GM20000 (cell line): ENCODE data around the gene PNMA8C.

Source experiments
- DNase-seq: peaks from one replicate; pipeline ENCODE4 v3.0.0; 2012; ENCODE audit warnings: low spot score
- TF ChIP-seq, protein P1 (sequence below): IDR thresholded peaks from 2 replicates; pipeline ENCODE4 v1.5.1; 2012; ENCODE audit warnings: mild to moderate bottlenecking, control low read depth; ENCODE audit errors: extremely low read depth, missing control alignments

The PNMA8C gene

DNA sequence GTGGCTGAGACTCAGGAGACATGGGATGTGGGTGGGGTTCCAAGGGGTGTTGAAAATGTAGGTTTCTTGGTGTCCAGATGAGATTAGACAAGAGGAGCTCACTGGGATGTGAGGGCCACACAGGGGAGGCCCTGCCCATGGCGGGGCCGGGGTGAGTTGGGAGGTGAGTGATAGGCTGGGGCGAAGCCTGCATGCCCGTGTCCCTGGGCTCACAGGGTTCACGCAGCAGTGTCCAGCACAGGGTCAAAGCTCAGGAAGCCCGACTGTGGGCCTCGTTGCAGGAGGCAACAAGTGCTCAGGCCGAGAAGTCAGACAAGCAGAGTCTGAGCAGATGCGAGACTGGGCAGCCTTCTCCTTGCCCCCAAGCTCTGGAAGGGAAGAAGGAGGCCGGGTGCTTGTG is 42.6 kb downstream of the PNMA8C start:
- no peak for DNase-seq
- TF ChIP-seq, protein P1, sequence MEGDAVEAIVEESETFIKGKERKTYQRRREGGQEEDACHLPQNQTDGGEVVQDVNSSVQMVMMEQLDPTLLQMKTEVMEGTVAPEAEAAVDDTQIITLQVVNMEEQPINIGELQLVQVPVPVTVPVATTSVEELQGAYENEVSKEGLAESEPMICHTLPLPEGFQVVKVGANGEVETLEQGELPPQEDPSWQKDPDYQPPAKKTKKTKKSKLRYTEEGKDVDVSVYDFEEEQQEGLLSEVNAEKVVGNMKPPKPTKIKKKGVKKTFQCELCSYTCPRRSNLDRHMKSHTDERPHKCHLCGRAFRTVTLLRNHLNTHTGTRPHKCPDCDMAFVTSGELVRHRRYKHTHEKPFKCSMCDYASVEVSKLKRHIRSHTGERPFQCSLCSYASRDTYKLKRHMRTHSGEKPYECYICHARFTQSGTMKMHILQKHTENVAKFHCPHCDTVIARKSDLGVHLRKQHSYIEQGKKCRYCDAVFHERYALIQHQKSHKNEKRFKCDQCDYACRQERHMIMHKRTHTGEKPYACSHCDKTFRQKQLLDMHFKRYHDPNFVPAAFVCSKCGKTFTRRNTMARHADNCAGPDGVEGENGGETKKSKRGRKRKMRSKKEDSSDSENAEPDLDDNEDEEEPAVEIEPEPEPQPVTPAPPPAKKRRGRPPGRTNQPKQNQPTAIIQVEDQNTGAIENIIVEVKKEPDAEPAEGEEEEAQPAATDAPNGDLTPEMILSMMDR, result no peak

DNA sequence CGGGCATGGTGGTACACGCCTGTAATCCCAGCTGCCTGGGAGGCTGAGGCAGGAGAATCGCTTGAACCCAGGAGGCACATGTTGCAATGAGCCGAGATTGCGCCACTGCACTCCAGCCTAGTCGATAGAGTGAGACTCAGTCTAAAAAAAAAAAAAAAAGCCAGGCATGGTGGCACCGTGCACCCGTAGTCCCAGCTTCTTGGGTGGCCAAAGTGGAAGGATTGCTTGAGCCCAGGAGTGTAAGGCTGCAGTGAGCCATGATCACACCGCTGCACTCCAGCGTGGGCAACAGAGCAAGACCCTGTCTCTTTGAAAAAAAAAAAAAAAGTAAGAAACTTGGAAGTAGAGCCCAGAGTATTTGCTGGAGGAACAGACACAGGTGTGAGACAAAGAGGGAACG is 43.1 kb downstream of the PNMA8C start:
- no peak for DNase-seq
- TF ChIP-seq, protein P1, result no peak

DNA sequence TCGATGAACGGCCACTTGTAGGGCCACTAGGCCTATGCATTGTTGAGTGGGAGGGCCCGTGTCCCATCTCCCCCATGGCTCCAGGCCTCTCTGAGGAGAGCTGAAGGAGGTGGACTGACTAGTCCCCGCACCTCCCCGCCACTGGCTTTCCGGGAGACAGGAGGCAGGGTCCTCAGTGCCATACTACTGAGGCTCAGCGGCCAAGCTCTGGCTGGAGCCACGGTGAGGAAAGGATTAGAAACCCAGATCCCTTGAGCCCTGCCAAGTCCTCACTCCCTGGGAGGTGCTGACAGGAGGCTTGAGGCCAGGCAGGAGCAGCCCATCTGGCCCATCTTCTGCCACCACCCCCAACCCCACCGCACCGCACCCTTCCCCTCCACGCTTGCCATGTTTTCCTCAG is 44.3 kb downstream of the PNMA8C start:
- no peak for DNase-seq
- TF ChIP-seq, protein P1, result no peak

DNA sequence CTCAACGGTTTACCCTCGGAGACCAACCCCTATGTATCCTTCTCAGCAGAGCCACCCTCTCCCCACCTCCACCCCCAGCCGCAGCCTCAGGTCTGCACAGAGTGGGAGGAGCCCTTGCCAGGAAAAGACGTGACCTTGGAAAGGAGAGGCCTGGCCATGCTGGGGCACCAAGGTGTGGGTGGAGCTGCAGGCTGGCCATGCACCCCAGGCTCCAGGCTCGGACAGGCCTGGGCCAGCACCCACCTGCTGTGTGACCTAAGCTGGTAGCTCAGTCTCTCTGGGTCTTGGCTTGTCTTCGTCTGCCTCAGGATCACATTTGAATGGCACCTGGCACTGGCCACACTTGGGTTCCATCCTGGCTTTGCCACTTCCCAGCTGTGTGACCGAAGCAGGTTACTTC is 44.9 kb downstream of the PNMA8C start:
- no peak for DNase-seq
- TF ChIP-seq, protein P1, result no peak

DNA sequence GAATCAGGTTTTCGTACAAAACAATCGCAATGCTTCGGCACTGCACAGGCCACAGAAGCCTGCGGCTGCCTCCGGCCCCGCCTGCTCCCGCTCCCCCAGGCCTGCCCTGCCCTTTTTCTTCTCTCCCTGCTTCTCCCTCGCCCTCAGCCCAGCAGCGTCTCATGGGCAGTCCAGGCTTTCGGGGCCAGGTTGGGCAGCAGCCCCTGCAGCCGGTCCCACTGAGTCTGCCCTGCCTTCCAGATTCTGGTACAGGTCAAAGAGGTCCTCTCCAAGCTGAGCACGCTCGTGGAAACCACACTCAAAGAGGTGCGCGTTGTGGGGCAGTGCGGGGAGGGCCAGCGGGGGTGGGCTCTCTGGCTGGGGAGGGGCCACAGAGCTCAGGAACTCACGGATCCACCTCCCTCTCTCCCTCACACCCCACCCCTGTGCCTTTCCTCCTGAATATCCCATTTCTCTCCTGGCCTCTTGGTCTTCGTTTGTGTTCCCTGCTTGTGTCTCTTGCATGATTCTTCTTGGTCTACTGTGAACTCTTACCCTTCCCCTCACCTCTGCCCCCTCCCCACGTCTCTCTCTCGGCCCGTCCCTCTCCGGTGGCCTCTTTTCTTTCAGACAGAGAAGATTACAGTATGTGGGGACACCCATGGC is 45.4 kb downstream of the PNMA8C start:
- no peak for DNase-seq
- TF ChIP-seq, protein P1, result no peak

DNA sequence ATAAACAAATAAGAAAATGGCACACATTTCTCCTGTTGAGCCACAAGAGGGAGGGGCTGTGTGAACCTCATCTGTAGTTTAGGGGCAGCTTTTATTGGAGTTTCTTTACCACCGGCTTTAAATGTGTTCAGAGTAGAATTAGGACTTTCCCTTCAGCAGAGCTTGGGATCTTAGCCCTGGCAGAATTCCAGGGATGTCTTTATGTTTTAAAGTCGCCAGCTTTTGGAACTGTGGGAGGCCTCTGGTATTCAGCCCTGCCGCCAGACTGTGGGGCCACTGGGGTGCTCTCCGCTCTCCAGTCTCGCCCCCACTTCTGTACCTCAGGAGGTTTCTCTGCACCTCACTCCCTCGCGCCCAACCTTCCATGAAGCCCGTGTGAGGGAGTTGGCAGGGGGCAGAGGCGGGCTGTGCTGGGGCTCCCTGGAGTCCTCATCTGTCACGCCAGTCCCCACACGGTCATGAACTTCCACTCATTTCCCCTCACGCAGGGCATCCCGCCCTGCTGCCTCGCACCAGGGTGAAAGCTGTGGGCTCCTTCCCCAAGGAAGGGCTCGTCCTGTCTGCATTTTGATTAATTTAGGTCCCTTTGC is 46.9 kb downstream of the PNMA8C start:
- TF ChIP-seq, protein P1, result no peak
- DNase-seq, result no peak

DNA sequence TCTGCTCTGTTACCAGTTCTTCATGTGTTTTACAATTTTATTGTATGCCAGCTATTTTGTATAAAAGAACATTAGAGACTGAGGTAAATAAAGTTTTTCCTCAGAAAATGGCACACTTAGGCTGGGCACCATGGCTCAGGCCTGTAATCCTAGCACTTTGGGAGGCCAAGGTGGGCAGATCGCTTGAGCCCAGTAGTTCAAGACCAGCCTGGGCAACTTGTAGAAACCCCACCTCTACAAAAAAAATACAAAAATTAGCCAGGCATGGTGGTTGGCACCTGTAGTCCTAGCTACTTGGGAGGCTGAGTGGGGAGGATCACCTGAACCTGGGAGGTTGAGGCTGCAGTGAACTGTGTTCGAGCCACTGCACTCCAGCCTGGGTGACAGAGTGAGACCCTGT is 47.4 kb downstream of the PNMA8C start:
- TF ChIP-seq, protein P1, result no peak
- no peak for DNase-seq
